NCI-H748 treated with DMSO at 0.1 percent for 48 hours (cell line): ENCODE measurements around the gene BAIAP2L1.
"Not testable (repeated sequence)": the region's sequence is repeated elsewhere in the genome, so short reads cannot be mapped to it uniquely, and the experiment has no call there.

ENCODE experiments used
- DNase-seq: peaks from one replicate; lab custom pipeline; 2025; lab: John Stamatoyannopoulos, UW

The BAIAP2L1 gene

GRCh38 chr7:98400542-98401340 is at the start of gene BAIAP2L1:
TSS of gene BAIAP2L1 (minus strand) at chr7:98401090. CDS start at chr7:98400852, 238 bp downstream.
- DNase-seq: peak; percentile 86

- DNase-seq: no peak
These were observed 47.9 kb upstream of the BAIAP2L1 start for GRCh38 chr7:98448766-98449165.

GRCh38 chr7:98440992-98441391 is 40.1 kb upstream of the BAIAP2L1 start:
- DNase-seq: not testable (repeated sequence)

- DNase-seq: no peak
These were observed 38.6 kb upstream of the BAIAP2L1 start for GRCh38 chr7:98439484-98439883.

GRCh38 chr7:98434087-98434486 is 33.2 kb upstream of the BAIAP2L1 start:
- no peak for DNase-seq

- no peak for DNase-seq
These were observed 28.9 kb upstream of the BAIAP2L1 start for GRCh38 chr7:98429799-98430198.

- no peak for DNase-seq
These were observed 22.2 kb upstream of the BAIAP2L1 start for GRCh38 chr7:98423043-98423442.

GRCh38 chr7:98420966-98421612 is 20.2 kb upstream of the BAIAP2L1 start:
- DNase-seq: peak; percentile 74

- DNase-seq: not testable (repeated sequence)
These were observed 19.1 kb upstream of the BAIAP2L1 start for GRCh38 chr7:98419988-98420387.

GRCh38 chr7:98419316-98419691 is 18.4 kb upstream of the BAIAP2L1 start:
- not testable (repeated sequence) for DNase-seq

GRCh38 chr7:98418636-98419315 is 17.9 kb upstream of the BAIAP2L1 start:
- no peak for DNase-seq

- no peak for DNase-seq
These were observed 17.4 kb upstream of the BAIAP2L1 start for GRCh38 chr7:98418271-98418635.

- DNase-seq: not testable (repeated sequence)
These were observed 16.8 kb upstream of the BAIAP2L1 start for GRCh38 chr7:98417604-98418270.

GRCh38 chr7:98414205-98414900 is 13.5 kb upstream of the BAIAP2L1 start:
- DNase-seq: no peak

GRCh38 chr7:98413655-98414054 is 12.8 kb upstream of the BAIAP2L1 start:
- not testable (repeated sequence) for DNase-seq

- DNase-seq: no peak
These were observed 9.0 kb upstream of the BAIAP2L1 start for GRCh38 chr7:98409843-98410242.

GRCh38 chr7:98408146-98408545 is 7.3 kb upstream of the BAIAP2L1 start:
- not testable (repeated sequence) for DNase-seq

- DNase-seq: no peak
These were observed 5.9 kb upstream of the BAIAP2L1 start for GRCh38 chr7:98406827-98407226.

- no peak for DNase-seq
These were observed 4.0 kb upstream of the BAIAP2L1 start for GRCh38 chr7:98404840-98405239.

- DNase-seq: no peak
These were observed 874 bp downstream of the BAIAP2L1 start for GRCh38 chr7:98399890-98400541.

GRCh38 chr7:98399462-98399861 is 1.4 kb downstream of the BAIAP2L1 start:
- no peak for DNase-seq
